DMS153 treated with DMSO at 0.1 percent for 48 hours (cell line): Measurements from ENCODE around the gene GPR34.
"Not testable (repeated sequence)": the region's sequence is repeated elsewhere in the genome, so short reads cannot be mapped to it uniquely, and the experiment has no call there.

ENCODE experiments used
- DNase-seq: peaks from one replicate; lab custom pipeline; 2025; ENCODE audit not compliant: unreplicated experiment; lab: John Stamatoyannopoulos, UW

Gene GPR34

GRCh38 chrX:41688835-41689234, at the start of gene GPR34:
TSS of gene GPR34 (plus strand) at chrX:41688973. CDS start at chrX:41695634, 6,661 bp downstream.
- DNase-seq, result no peak

GRCh38 chrX:41646201-41646600, 42.6 kb upstream of the GPR34 start:
- not testable (repeated sequence) for DNase-seq

GRCh38 chrX:41653125-41653524, 35.6 kb upstream of the GPR34 start:
- DNase-seq, result no peak

GRCh38 chrX:41655101-41655500, 33.7 kb upstream of the GPR34 start:
- no peak for DNase-seq

GRCh38 chrX:41655631-41656030, 33.1 kb upstream of the GPR34 start:
- no peak for DNase-seq

- DNase-seq, result no peak
These were observed 27.2 kb upstream of the GPR34 start for GRCh38 chrX:41661366-41662095.

- DNase-seq, result no peak
These were observed 24.3 kb upstream of the GPR34 start for GRCh38 chrX:41664375-41664901.

GRCh38 chrX:41664908-41665307, 23.9 kb upstream of the GPR34 start:
- DNase-seq, result no peak

- no peak for DNase-seq
These were observed 23.1 kb upstream of the GPR34 start for GRCh38 chrX:41665686-41666085.

- DNase-seq, result no peak
These were observed 22.5 kb upstream of the GPR34 start for GRCh38 chrX:41666251-41666650.

- no peak for DNase-seq
These were observed 21.1 kb upstream of the GPR34 start for GRCh38 chrX:41667631-41668030.

GRCh38 chrX:41670112-41670511, 18.7 kb upstream of the GPR34 start:
- DNase-seq, result no peak

- no peak for DNase-seq
These were observed 17.7 kb upstream of the GPR34 start for GRCh38 chrX:41671082-41671481.

- DNase-seq, result no peak
These were observed 16.1 kb upstream of the GPR34 start for GRCh38 chrX:41672643-41673042.

GRCh38 chrX:41676361-41676760, 12.4 kb upstream of the GPR34 start:
- not testable (repeated sequence) for DNase-seq

- DNase-seq, result no peak
These were observed 11.4 kb upstream of the GPR34 start for GRCh38 chrX:41677183-41678060.

GRCh38 chrX:41684138-41684537, 4.6 kb upstream of the GPR34 start:
- DNase-seq, result no peak

- no peak for DNase-seq
These were observed 3.8 kb upstream of the GPR34 start for GRCh38 chrX:41684940-41685339.

GRCh38 chrX:41686788-41687187, 2.0 kb upstream of the GPR34 start:
- DNase-seq, result no peak

- DNase-seq, result no peak
These were observed 617 bp upstream of the GPR34 start for GRCh38 chrX:41688156-41688555.

GRCh38 chrX:41689711-41690110, 938 bp downstream of the GPR34 start:
- no peak for DNase-seq

GRCh38 chrX:41692162-41692749, 3.5 kb downstream of the GPR34 start:
- no peak for DNase-seq
